Activated T-helper 2 cell treated with anti-CD3 and anti-CD28 coated beads, Interferon-gamma antibody, Interleukin-2, Interleukin-4, amounts not matched to agents 10 μg/mL and 5 μg/mL and 100 μg/mL, durations not matched to agents 14 hours and 24 hours and 36 hours (primary cell): Measurements from ENCODE around the gene NECTIN1. TPM values are rescaled to one million over a fixed set of nuclear protein-coding genes. Genes with fewer than 3 reads are reported as not detected.

Source experiments
- DNase-seq: peaks from one replicate; pipeline ENCODE4 v3.0.0; 2021; ENCODE audit warnings: low spot score
- H3K27ac Mint-ChIP-seq: one replicate; pipeline ENCODE4 v1.8.0; 2021; ENCODE audit warnings: mixed read lengths
- H3K27me3 Mint-ChIP-seq: one replicate; pipeline ENCODE4 v1.8.0; 2021; ENCODE audit warnings: low read depth, mixed read lengths
- H3K36me3 Mint-ChIP-seq: one replicate; pipeline ENCODE4 v1.8.0; 2021; ENCODE audit warnings: low read depth, mixed read lengths
- H3K4me1 Mint-ChIP-seq: one replicate; pipeline ENCODE4 v1.8.0; 2021; ENCODE audit warnings: low read depth, mixed read lengths
- H3K4me3 Mint-ChIP-seq: one replicate; pipeline ENCODE4 v1.8.0; 2021; ENCODE audit warnings: low read depth, mild to moderate bottlenecking, moderate library complexity, mixed read lengths
- H3K9me3 Mint-ChIP-seq: one replicate; pipeline ENCODE4 v1.8.0; 2021; ENCODE audit warnings: mixed read lengths
- intact Hi-C: fragments of 100-400 bp; cut with micrococcal nuclease; formaldehyde crosslinking; loops from one replicate; pipeline ENCODE4 v1.15.1; 2023
- total RNA-seq: library from RNA; stranded (reverse); gene quantifications from 2 replicates; pipeline ENCODE4 v1.2.3, GENCODE V29; 2022

The NECTIN1 gene, protein sequence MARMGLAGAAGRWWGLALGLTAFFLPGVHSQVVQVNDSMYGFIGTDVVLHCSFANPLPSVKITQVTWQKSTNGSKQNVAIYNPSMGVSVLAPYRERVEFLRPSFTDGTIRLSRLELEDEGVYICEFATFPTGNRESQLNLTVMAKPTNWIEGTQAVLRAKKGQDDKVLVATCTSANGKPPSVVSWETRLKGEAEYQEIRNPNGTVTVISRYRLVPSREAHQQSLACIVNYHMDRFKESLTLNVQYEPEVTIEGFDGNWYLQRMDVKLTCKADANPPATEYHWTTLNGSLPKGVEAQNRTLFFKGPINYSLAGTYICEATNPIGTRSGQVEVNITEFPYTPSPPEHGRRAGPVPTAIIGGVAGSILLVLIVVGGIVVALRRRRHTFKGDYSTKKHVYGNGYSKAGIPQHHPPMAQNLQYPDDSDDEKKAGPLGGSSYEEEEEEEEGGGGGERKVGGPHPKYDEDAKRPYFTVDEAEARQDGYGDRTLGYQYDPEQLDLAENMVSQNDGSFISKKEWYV
- 5.0 and 5.6 TPM in 2 replicates for total RNA-seq

DNA sequence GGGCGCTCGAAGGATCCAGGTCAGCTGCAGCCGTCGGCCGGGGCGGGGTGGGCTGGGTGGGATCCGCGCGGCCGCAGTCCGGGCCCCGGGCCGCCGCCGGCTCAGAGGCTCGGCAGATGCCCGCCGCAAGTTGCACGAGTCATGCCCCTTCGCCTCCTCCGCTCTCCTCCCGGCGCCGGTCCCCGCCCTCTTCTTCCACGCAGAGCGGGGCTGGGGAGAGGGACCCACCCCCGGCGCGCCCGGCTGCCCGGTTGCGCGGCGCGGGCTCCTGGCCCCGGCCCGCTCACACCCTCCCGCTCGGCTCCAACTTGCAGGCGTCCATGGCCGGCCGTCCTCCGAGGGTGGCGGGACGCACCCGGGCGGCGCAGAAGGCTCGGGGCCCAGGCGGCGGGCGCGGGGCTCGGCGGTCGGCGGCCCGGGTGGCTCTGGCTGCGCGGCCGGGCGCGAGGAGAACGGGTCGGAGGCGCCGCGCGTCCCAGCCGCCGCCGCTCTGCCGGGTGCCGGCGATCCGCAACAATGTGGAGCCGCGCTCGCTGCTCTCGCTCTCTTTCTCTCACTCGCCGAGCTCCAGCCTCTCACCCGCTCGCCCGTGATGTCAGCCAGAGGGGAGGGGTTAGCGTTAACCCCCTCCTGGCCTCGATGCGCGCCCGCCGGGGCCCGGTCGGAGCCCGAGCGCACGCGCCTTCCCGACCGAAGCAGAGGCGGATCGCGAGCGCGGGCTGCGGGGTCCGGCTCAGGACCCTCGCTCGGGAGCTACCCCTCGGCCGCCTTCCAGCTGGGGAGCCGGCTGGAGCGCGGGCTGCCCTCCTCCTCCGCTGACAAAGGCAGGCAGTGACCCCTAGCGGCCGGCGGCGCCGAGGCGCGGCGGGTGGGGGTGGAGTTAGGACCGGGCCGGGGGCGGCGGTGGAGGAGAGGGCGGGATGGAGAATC lies at the start of gene NECTIN1:
Gene NECTIN1 (minus strand): TSS at position 550 of the 930 bp plus-strand sequence. CDS start 647 bp downstream, outside the sequence.
- peak; percentile 78 for DNase-seq
- Mint-ChIP-seq H3K9me3 (no peaks in the 10 kb centered on the region), H3K27me3 (peaks cover 66% of the 10 kb centered on the region), H3K27ac (peak within 1 kb of the TSS; percentile 44), H3K4me3 (peak within 1 kb of the TSS; percentile 78), H3K4me1 (peaks cover 7% of the 10 kb centered on the region), H3K36me3 (no peaks in the 10 kb centered on the region)
- intact Hi-C loops: loop anchor here (1.0 to 2.0 kb wide), 2 partner anchors 54 to 63 kb away; no protein-coding TSS in a partner anchor

DNA sequence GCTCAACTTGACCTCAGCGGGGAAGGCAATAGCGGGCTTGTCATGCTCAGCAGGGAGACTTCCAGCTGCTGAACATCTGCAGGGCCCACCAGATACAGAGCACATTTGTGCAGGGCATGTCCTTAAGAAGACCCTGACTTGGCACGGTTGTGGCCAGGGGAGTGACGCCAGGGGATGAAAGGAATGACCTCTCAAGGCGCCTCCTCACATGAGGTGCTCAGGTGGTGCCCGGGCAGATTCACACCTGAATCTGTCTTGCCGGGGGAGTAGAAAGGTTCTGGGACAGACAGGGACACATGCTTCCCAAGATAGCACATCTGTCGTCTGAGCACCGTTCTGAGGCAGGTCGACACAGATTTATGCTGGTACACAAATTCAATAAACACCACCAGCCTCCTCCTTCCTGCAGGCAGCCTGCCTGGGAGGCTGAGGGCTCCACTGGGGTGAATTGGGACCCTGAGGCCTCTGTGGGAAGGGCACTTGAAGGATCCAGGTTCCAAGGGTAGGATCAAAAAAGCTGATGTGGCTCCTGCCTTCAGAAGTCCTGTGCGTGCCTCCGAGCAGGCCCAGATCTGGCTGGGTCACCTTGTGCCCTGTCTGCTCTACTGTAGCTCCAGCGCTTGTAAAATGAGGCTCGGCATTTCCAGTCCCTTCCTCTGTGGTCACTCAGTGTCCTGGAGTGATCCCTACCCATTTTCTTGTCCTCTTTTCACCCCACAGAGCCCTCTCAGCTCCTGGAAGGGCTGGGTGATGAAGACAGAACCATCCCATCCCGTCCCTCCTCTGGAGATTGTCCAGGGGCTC lies 49.6 kb upstream of the NECTIN1 start:
- H3K27ac Mint-ChIP-seq: no peak overlapping the region
- H3K27me3 Mint-ChIP-seq: no peaks in the 10 kb centered on the region
- no peaks in the 10 kb centered on the region for H3K9me3 Mint-ChIP-seq
- H3K4me1 Mint-ChIP-seq: no peaks in the 10 kb centered on the region
- no peaks in the 10 kb centered on the region for H3K36me3 Mint-ChIP-seq
- DNase-seq: no peak
- H3K4me3 Mint-ChIP-seq: no peak overlapping the region
- intact Hi-C loops: no loop called here

DNA sequence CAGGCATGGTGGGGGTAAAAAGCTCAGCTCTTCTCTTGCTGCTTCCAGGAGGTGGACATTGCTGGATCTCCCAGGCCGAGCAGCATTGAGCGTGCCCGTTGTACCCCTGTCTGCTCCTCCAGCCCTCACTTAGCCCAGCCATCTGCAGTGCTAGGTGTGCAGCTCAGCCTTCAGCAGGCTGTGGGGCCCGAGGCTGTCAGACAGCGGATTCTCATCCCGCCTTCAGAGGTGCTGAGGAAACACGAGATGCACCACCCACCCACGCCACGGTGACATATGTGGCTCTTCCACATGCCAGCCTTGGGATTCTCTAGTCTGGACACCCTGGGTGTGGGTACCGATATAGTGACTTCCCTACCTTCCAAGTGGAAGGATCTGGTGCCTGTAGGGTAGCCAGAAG lies 48.9 kb upstream of the NECTIN1 start:
- H3K27me3 Mint-ChIP-seq: no peaks in the 10 kb centered on the region
- no peak overlapping the region for H3K27ac Mint-ChIP-seq
- DNase-seq: no peak
- no peaks in the 10 kb centered on the region for H3K36me3 Mint-ChIP-seq
- no peaks in the 10 kb centered on the region for H3K4me1 Mint-ChIP-seq
- no peaks in the 10 kb centered on the region for H3K9me3 Mint-ChIP-seq
- intact Hi-C loops: no loop called here
- no peak overlapping the region for H3K4me3 Mint-ChIP-seq

DNA sequence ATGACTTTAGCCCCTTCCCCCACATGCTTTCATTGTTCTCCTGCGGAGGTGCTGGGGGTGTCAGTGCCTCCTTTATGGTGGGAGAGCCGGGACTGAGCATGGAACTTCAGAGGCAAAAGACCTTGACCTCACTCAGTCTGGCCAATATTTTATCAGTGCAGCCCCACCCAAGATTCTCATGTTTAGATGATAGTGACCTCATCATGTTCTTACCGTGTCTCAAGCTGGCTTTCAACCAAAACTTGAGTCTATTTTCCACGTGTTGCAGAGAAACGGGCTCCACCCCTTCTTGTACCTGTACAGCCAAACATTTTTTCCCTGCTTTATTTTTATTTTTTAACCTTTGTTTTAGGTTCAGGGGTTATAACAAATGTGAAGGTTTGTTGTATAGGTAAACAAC lies 47.7 kb upstream of the NECTIN1 start:
- DNase-seq: no peak
- intact Hi-C loops: no loop called here
- no peaks in the 10 kb centered on the region for H3K4me1 Mint-ChIP-seq
- no peaks in the 10 kb centered on the region for H3K27me3 Mint-ChIP-seq
- H3K27ac Mint-ChIP-seq: no peak overlapping the region
- H3K9me3 Mint-ChIP-seq: no peaks in the 10 kb centered on the region
- H3K4me3 Mint-ChIP-seq: no peak overlapping the region
- H3K36me3 Mint-ChIP-seq: no peaks in the 10 kb centered on the region

DNA sequence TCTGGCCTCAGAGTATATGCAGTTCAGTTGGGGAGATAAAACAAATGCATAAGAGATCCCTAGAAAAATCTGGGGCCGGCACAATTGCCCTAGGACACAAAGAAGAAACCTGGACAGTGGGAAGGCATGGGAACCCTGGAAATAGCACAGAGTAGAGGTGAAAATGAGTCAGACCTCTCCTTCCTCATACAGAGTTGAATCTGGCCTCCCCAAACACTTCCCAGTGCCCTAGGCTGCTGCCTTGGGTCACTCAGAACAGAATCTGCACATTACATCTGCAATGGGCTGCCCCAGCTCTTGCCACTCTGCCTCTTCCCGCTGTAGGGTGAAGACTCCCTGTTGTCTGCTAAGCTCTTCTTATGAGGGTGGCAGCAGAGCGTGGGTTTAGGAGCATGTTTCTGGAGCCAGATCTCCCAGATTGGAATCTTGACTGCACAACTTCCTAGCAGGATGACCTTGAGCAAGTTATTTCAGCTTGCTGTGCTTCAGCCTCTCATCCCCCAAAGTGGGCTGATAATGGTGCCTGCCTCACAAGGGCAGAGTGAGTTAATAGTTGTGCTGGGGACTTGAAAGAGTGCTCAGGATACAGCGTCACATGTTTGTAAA lies 47.1 kb upstream of the NECTIN1 start:
- Mint-ChIP-seq H3K27me3 (no peaks in the 10 kb centered on the region), H3K27ac (no peak overlapping the region), H3K36me3 (no peaks in the 10 kb centered on the region), H3K4me1 (no peaks in the 10 kb centered on the region), H3K9me3 (no peaks in the 10 kb centered on the region), H3K4me3 (no peak overlapping the region)
- no peak for DNase-seq
- intact Hi-C loops: no loop called here

DNA sequence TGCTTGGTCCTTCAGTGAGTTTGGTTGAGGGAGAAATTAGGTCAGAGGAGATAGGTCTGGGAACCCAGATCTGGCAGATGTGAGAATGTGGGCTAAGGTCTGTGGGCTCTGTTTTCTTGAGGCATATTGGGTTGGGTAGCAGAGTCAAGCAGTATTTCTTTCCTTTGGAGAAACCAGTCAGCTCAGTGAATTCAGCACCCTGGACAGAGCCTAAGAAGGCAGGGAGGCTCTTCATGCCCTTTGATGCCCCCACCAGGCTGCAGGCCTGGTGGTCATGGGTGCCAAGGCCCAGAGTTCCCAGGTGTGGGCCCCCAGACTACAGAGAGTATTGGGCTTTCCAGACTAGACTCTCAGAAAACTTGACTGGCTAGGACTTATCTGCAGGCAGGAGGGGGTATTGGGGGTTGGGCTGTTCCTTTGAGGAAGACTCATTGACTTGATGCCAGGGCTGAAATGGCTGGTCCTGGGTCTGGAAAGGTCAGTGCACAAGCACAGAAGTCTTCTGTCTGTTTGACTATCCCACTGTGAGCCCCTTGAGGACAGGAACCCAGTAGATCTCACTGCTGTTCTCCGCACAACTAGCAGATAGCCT lies 45.3 kb upstream of the NECTIN1 start:
- intact Hi-C loops: no loop called here
- Mint-ChIP-seq H3K27ac (no peak overlapping the region), H3K9me3 (no peaks in the 10 kb centered on the region), H3K36me3 (no peaks in the 10 kb centered on the region), H3K27me3 (no peaks in the 10 kb centered on the region), H3K4me3 (no peak overlapping the region), H3K4me1 (no peaks in the 10 kb centered on the region)
- no peak for DNase-seq

DNA sequence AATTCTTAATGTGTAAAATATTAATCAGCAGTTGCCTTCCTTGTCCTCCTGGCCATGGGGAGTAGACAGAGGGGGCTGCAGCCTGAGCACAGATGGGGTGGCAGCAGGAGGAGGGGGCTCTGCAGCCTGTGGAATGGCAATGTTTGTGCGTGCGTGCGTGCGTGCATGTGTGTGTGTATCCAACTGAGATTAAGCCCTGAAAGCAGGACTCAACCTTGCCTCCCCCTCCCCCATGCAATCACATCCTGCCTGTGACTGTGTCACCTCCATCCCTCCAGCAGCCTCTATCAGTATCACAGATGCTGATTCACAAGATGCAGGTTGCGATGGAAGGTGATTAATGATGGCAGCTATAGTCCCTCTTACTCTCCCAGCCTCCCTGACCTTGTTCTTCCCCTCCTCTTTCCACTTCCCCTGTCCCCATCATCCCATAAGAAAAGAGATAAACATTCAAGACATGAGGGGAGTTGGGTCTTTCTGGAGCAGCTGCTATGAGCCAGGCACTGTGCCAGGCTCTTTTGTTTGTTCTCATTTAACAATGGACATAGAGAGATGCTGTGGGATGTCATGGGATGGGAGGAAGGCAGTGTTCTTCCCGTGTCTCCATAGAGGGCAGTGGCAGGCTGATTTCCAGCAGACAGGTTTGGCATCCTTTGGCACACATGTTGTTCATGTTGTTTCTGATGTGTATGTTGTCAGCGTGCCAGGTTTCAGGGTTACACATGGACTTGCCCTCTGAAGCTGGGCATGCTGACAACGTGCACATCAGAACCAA lies 43.8 kb upstream of the NECTIN1 start:
- Mint-ChIP-seq H3K27ac (no peak overlapping the region), H3K9me3 (no peaks in the 10 kb centered on the region), H3K4me3 (no peak overlapping the region), H3K36me3 (no peaks in the 10 kb centered on the region), H3K4me1 (no peaks in the 10 kb centered on the region), H3K27me3 (peaks cover 7% of the 10 kb centered on the region)
- DNase-seq: no peak
- intact Hi-C loops: no loop called here

DNA sequence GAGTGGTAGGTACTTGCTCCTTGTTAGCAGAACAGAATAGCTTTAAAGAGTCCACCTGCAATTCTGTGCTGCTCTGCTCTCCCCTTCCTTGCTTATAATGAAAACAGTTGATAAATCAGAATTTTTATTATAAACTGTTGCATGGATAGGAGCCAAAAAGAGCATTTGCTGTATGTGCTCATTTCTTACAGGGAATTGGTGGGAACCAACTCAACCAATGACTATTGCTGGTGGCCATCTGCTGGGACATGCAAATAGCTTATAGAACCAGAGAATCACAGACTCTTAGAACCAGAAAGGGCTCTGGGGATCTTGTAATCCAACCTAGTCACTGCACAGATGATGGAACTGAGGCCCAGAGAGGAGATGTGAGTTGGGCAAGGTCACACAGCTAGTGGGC lies 43.1 kb upstream of the NECTIN1 start:
- Mint-ChIP-seq H3K36me3 (no peaks in the 10 kb centered on the region), H3K27me3 (peaks cover 7% of the 10 kb centered on the region), H3K9me3 (no peaks in the 10 kb centered on the region), H3K4me1 (no peaks in the 10 kb centered on the region), H3K4me3 (no peak overlapping the region), H3K27ac (no peak overlapping the region)
- intact Hi-C loops: no loop called here
- DNase-seq: no peak

DNA sequence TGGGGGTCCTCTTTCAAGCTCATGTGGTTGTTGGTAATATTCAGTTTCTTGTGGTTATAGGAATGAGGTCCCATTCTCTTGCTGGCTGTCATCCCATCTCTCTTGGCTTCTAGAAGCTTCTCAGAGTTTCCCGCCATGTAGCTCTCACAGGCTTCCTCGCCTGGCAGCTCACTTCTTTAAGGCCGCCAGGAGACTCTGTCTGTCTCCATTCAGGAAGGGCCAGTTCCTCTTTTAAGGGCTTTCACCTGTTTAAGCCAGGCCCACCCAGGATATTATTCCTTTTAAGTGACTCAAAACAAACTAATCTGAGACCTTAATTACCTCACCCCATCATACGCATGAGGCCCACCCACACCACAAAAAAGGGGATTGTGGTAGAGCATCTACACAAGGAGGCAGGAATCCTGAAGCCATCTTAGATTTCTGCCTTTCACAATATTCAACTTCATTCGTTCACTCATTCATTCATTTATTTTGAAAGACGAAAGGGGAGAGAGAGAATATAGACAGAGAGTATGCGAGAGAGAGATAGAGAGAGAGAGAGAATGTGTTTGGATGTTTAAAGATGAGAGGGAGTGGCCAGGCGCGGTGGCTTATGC lies 42.3 kb upstream of the NECTIN1 start:
- Mint-ChIP-seq H3K27me3 (peaks cover 7% of the 10 kb centered on the region), H3K4me3 (no peak overlapping the region), H3K4me1 (no peaks in the 10 kb centered on the region), H3K27ac (no peak overlapping the region), H3K9me3 (no peaks in the 10 kb centered on the region), H3K36me3 (no peaks in the 10 kb centered on the region)
- no peak for DNase-seq
- intact Hi-C loops: no loop called here

DNA sequence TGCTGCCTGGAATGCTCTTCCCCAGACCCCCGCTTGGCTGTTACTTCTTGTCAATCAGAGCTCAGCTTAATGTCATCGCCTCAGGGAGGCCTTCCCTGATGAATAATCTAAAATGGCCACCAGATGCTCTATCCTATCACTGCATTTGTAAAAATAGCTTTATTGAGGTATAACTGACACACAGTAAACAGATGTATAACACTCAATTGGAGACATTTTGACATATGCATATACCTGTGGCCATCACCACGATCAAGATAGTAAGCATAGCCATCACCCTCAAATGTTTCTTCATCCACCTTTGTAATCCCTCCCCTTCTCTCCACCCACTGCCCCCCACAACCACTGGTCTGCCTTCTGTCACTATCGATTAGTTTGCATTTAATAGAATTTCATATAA lies 36.6 kb upstream of the NECTIN1 start:
- intact Hi-C loops: no loop called here
- Mint-ChIP-seq H3K27me3 (peaks cover 10% of the 10 kb centered on the region), H3K4me3 (no peak overlapping the region), H3K36me3 (no peaks in the 10 kb centered on the region), H3K4me1 (no peaks in the 10 kb centered on the region), H3K9me3 (no peaks in the 10 kb centered on the region), H3K27ac (no peak overlapping the region)
- no peak for DNase-seq
